ENCODE results near the gene NKIRAS1.

NKIRAS1 gene

GRCh38 chr3:23961066-23961465 lies 44.3 kb upstream of the NKIRAS1 start:
- TF ChIP-seq POLR2AphosphoS5 (IDR thresholded peaks at IDR 0.05; ENCODE audit: low read depth, low read length) (no peak), TAF1 (IDR thresholded peaks at IDR 0.05; ENCODE audit: borderline replicate concordance, insufficient read depth, low read length) (no peak), FOXP2 (optimal IDR thresholded peaks at IDR 0.05; ENCODE audit: borderline replicate concordance, extremely low read depth, extremely low read length, insufficient read depth) (no peak), SIN3A (IDR thresholded peaks at IDR 0.05; ENCODE audit: borderline replicate concordance, insufficient read depth, low read length) (no peak), REST (IDR thresholded peaks at IDR 0.05; ENCODE audit: insufficient read depth in 1 of 2, low read depth in 2 of 2, low read length in 2 of 2) (no peak)

- TF ChIP-seq TAF1 (IDR thresholded peaks at IDR 0.05; ENCODE audit: borderline replicate concordance, insufficient read depth, low read length) (no peak), SIN3A (IDR thresholded peaks at IDR 0.05; ENCODE audit: borderline replicate concordance, insufficient read depth, low read length) (no peak), FOXP2 (optimal IDR thresholded peaks at IDR 0.05; ENCODE audit: borderline replicate concordance, extremely low read depth, extremely low read length, insufficient read depth) (no peak), REST (IDR thresholded peaks at IDR 0.05; ENCODE audit: insufficient read depth in 1 of 2, low read depth in 2 of 2, low read length in 2 of 2) (no peak), POLR2AphosphoS5 (IDR thresholded peaks at IDR 0.05; ENCODE audit: low read depth, low read length) (no peak)
Measured at GRCh38 chr3:23960649-23961048, 43.9 kb upstream of the NKIRAS1 start.

GRCh38 chr3:23959135-23959900 lies 42.5 kb upstream of the NKIRAS1 start:
- TF ChIP-seq SIN3A (IDR thresholded peaks at IDR 0.05; ENCODE audit: borderline replicate concordance, insufficient read depth, low read length) (no peak), REST (IDR thresholded peaks at IDR 0.05; ENCODE audit: insufficient read depth in 1 of 2, low read depth in 2 of 2, low read length in 2 of 2) (no peak), POLR2AphosphoS5 (IDR thresholded peaks at IDR 0.05; ENCODE audit: low read depth, low read length) (no peak), TAF1 (IDR thresholded peaks at IDR 0.05; ENCODE audit: borderline replicate concordance, insufficient read depth, low read length) (no peak), FOXP2 (optimal IDR thresholded peaks at IDR 0.05; ENCODE audit: borderline replicate concordance, extremely low read depth, extremely low read length, insufficient read depth) (no peak)

GRCh38 chr3:23956701-23957100 lies 39.9 kb upstream of the NKIRAS1 start:
- TF ChIP-seq REST (IDR thresholded peaks at IDR 0.05; ENCODE audit: insufficient read depth in 1 of 2, low read depth in 2 of 2, low read length in 2 of 2) (no peak), FOXP2 (optimal IDR thresholded peaks at IDR 0.05; ENCODE audit: borderline replicate concordance, extremely low read depth, extremely low read length, insufficient read depth) (no peak), TAF1 (IDR thresholded peaks at IDR 0.05; ENCODE audit: borderline replicate concordance, insufficient read depth, low read length) (no peak)

Data from PFSK-1 (cell line).